Skeletal muscle satellite cell (primary cell): ENCODE results near the gene ARPC1A.
A peak's percentile ranks its signal among the peaks of the same experiment; 100 is the strongest.

ENCODE experiments used
- H3K27me3 ChIP-seq: 2 replicates; pipeline ENCODE4 v1.7.0; 2013; ENCODE audit warnings: low read length; ENCODE audit not compliant: control insufficient read depth, insufficient read depth
- H3K36me3 ChIP-seq: 2 replicates; pipeline ENCODE4 v1.7.0; 2013; ENCODE audit warnings: mild to moderate bottlenecking, control low read depth, low read length; ENCODE audit not compliant: insufficient read depth
- H3K4me1 ChIP-seq: 2 replicates; pipeline ENCODE4 v1.7.0; 2013; ENCODE audit warnings: low read length; ENCODE audit not compliant: control insufficient read depth, insufficient read depth
- H3K4me2 ChIP-seq: 2 replicates; pipeline ENCODE4 v1.7.0; 2013; ENCODE audit warnings: mild to moderate bottlenecking, low read length
- H3K4me3 ChIP-seq: 2 replicates; pipeline ENCODE4 v1.7.0; 2013; ENCODE audit warnings: low read length
- H3K9ac ChIP-seq: 2 replicates; pipeline ENCODE4 v1.7.0; 2013; ENCODE audit warnings: mild to moderate bottlenecking, low read depth, low read length, moderate library complexity
- H3K9me3 ChIP-seq: replicated peaks from 2 replicates; pipeline ENCODE4 v1.7.0; 2013; ENCODE audit warnings: mild to moderate bottlenecking, control low read depth, low read length

Gene ARPC1A

DNA sequence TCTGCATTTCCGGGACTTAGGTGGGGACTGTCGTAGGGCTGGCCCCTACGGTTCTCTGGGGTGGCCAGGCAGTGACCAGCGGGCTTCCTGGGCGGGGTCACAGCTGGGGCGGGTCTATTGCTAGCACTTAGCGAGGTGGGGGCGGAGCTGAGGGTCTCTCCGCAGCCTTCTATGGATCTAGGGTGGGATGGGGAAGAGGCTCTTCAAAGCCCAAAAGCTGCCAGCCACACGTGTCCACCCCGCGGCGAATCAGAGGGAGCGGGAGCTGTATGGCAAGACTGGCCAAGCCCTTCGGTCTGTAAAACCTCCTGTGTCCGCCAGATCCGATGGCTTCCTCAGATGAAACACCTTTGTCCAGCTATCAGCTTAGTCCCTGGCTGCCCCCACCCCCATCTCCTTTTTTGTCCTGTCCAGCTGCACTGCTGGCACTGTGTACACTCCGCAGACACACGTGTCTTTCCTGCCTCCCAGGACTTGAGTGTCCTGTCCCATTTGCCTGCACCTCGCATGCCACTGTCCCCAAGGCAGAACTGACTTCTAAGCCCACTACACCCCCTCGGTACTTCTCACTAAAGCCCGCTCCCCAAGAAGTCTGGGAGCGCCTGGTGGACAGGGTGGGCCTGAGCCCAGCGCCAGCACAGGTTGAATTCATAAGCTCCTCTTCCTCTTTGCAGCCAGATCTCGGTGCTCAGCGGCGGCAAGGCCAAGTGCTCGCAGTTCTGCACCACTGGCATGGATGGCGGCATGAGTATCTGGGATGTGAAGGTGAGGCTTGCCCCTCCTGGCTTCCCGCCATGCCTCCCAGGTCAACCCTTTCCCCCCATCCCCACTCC is 67.9 kb downstream of the ARPC1A start:
- no peaks in the 10 kb centered on the region for H3K9me3 ChIP-seq
- H3K4me1 ChIP-seq, result peaks cover 13% of the 10 kb centered on the region
- peaks cover 91% of the 10 kb centered on the region for H3K36me3 ChIP-seq
- H3K9ac ChIP-seq, result no peak overlapping the region
- H3K27me3 ChIP-seq, result no peaks in the 10 kb centered on the region
- peak overlapping the region; percentile 60 for H3K4me2 ChIP-seq
- H3K4me3 ChIP-seq, result no peak overlapping the region

DNA sequence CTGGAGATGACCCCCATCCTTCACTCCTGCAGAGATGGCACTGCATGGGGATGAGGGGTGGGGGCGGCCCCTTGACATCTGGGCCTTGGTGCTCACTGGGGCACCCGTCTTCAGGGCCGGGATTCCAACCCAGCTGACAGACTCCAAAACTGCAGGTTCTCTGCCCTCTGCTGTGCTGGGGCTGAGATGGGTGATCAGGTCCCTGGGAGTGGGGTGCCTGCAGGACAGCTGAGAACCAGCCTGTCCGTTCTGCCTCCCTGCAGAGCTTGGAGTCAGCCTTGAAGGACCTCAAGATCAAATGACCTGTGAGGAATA is 68.4 kb downstream of the ARPC1A start:
- Histone ChIP-seq H3K36me3 (peaks cover 95% of the 10 kb centered on the region), H3K4me3 (no peak overlapping the region), H3K9ac (no peak overlapping the region), H3K27me3 (no peaks in the 10 kb centered on the region), H3K9me3 (no peaks in the 10 kb centered on the region), H3K4me2 (no peak overlapping the region), H3K4me1 (peaks cover 13% of the 10 kb centered on the region)

DNA sequence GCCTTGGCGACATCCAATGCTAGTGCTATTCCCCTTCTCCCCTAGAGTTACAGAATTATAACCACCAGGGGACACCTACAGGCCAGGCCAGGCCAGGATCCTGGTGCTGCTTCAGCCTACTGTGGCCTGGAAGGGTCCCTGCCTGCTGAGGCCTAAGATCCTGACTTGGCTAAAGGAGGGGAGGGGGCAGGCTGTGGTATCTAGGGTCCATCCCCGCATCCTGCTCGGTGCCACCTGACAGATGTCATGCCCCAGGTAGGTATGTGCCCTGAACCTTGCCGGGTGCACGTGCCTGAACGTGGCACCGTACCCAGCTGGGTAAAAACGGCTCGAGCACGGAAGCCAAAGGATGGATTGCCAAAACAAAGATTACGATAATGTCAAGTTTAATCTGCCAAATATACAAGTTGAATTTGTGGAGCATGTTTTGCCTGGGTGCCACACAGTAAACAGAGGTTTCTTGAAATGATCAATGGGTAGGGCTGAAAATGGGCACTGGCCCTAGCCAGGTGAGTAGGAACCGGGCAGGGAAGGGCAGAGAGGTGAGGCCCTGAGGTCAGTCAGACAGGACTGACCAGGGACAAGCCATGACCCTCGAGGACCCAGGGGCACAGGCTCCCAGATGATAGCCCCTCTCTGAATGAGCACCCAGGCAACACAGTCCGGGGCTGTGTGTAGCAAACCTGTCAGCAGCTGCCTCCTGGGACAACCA is 70.1 kb downstream of the ARPC1A start:
- H3K27me3 ChIP-seq, result no peaks in the 10 kb centered on the region
- H3K9ac ChIP-seq, result no peak overlapping the region
- no peak overlapping the region for H3K4me3 ChIP-seq
- peaks cover 94% of the 10 kb centered on the region for H3K36me3 ChIP-seq
- H3K4me2 ChIP-seq, result no peak overlapping the region
- no peaks in the 10 kb centered on the region for H3K9me3 ChIP-seq
- H3K4me1 ChIP-seq, result peaks cover 13% of the 10 kb centered on the region

- no peak overlapping the region for H3K4me2 ChIP-seq
- H3K9me3 ChIP-seq, result no peaks in the 10 kb centered on the region
- H3K4me3 ChIP-seq, result no peak overlapping the region
- no peak overlapping the region for H3K9ac ChIP-seq
- H3K27me3 ChIP-seq, result no peaks in the 10 kb centered on the region
- H3K36me3 ChIP-seq, result peaks cover 93% of the 10 kb centered on the region
- peaks cover 13% of the 10 kb centered on the region for H3K4me1 ChIP-seq
Observed at GRCh38 chr7:99396418-99397296, 71.0 kb downstream of the ARPC1A start.

DNA sequence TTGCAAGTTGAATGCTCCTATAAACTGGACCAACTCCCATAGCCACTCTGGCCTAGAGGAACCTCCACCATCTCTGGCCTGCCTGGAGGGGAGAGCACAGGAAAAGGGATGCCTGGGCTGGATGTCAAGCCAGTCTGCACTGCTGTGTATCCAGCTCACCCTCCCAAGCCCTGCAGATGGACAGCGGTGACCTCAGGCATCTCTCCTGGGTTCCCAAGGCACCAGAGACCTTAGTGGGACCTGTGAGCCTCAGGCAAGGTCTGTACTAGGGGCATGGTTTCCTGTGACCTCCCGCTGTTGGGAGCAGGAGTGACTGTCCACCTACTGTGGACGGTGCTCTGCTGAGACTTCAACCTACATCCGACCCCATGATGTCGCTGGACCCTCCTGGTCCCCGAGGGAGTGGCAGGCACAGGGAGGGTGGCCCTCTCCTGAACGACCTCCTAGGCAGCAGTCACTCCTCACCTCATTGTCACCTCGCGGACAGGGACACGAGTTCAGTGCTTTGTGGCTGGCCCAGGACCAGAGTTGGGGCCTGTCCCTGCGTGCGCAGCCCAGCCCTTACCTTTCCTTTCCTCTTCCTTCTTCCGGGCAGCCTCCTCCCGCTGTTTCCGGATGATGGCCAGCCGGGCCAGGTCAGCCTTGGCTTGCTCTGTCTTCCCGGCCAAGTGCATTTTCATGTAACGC is 71.7 kb downstream of the ARPC1A start:
- Histone ChIP-seq H3K4me3 (no peak overlapping the region), H3K4me2 (no peak overlapping the region), H3K9ac (no peak overlapping the region), H3K27me3 (no peaks in the 10 kb centered on the region), H3K36me3 (peaks cover 86% of the 10 kb centered on the region), H3K9me3 (no peaks in the 10 kb centered on the region), H3K4me1 (peaks cover 9% of the 10 kb centered on the region)

DNA sequence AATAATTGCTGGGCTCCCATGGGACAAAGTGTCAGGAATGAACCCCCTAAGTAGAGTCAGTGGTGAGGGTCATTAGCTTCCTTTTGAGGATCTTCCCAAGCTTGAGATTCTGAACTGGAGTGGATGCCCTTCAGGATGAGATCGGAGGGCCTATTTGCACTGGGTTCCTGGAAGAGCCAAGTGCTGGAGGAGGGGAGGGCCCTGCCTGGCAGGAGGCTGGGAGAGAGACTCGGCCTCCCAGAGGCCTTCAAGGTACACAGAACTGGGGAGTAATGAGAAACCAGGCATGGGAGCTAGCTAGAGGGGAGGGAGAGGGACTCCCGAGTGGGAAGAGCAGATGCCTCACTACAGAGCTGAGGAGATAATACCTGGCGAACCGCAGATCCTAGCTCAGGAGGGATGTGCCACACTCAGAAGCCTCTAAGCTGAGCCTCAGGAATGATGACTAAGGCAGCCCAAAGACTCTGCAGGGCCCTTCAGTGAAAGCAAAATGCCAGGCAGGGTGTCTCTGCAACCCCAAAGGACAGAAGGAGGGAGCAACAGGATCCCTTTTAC is 73.3 kb downstream of the ARPC1A start:
- peaks cover 83% of the 10 kb centered on the region for H3K36me3 ChIP-seq
- H3K27me3 ChIP-seq, result no peaks in the 10 kb centered on the region
- no peaks in the 10 kb centered on the region for H3K9me3 ChIP-seq
- no peak overlapping the region for H3K9ac ChIP-seq
- H3K4me3 ChIP-seq, result no peak overlapping the region
- peaks cover 2% of the 10 kb centered on the region for H3K4me1 ChIP-seq
- no peak overlapping the region for H3K4me2 ChIP-seq

GRCh38 chr7:99399597-99399996 is 73.9 kb downstream of the ARPC1A start:
- Histone ChIP-seq H3K27me3 (no peaks in the 10 kb centered on the region), H3K4me1 (peaks cover 8% of the 10 kb centered on the region), H3K9ac (no peak overlapping the region), H3K4me3 (no peak overlapping the region), H3K36me3 (peaks cover 83% of the 10 kb centered on the region), H3K9me3 (no peaks in the 10 kb centered on the region), H3K4me2 (no peak overlapping the region)

- no peak overlapping the region for H3K4me2 ChIP-seq
- no peak overlapping the region for H3K4me3 ChIP-seq
- no peaks in the 10 kb centered on the region for H3K27me3 ChIP-seq
- H3K9ac ChIP-seq, result no peak overlapping the region
- peaks cover 27% of the 10 kb centered on the region for H3K4me1 ChIP-seq
- H3K36me3 ChIP-seq, result peaks cover 59% of the 10 kb centered on the region
- no peaks in the 10 kb centered on the region for H3K9me3 ChIP-seq
Observed at GRCh38 chr7:99402854-99403253, 77.2 kb downstream of the ARPC1A start.

DNA sequence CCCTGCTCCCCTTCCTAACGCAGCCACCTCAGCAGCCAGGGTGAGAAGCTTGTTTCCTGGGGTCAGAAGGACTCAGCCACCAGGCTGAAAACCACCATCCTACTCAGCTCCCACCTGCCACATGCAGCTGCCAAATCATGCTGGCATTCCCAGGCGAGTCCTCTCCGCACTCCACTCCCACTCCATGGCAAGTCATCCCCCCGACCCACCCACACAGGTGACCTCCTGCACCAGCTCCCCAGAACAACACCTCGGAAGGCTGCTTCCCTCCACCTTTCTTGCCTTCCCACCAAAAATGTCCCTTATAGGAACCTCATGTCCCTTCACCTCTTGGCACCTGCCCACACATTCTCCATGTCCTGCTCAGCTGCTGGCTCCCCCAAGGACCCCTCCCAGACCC is 78.1 kb downstream of the ARPC1A start:
- Histone ChIP-seq H3K4me3 (no peak overlapping the region), H3K4me1 (peaks cover 27% of the 10 kb centered on the region), H3K36me3 (peaks cover 49% of the 10 kb centered on the region), H3K9ac (no peak overlapping the region), H3K4me2 (no peak overlapping the region), H3K9me3 (no peaks in the 10 kb centered on the region), H3K27me3 (no peaks in the 10 kb centered on the region)

DNA sequence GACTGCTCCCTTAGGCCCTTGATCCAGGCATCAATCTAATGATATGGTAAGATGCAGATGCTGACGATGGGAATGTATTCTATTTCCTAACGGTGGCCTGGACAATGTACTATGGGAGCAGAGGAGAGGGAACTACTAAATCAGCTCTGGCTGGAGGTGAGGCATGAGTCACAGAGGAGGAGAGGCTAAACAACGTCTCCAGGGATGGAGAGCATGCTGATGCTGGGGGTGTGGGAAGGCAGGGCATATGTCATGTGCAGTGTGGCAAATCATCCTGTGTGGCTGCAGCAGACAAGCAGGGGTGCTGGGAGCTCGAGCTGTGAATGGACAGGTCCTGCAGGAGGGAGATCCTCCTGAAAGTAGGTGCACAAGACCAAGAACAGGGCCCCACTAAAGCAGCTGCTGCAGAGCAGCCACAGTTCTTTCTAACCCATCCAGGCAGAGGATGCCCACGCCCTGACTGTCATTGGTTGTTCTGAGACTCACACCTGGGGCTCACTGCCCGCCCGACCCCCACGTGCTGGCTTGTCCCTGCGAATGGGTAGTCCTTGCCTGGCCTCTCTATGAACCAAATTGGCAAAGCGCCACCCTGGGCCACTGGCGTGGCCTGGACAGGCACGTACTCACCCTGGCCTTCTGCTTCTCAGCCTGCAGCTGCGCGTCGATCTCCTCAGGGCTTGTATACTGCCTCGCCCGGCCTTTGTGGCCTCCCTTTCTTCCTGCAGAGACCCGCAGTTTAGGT is 78.7 kb downstream of the ARPC1A start:
- no peak overlapping the region for H3K4me2 ChIP-seq
- no peak overlapping the region for H3K9ac ChIP-seq
- no peaks in the 10 kb centered on the region for H3K27me3 ChIP-seq
- peaks cover 44% of the 10 kb centered on the region for H3K36me3 ChIP-seq
- H3K4me1 ChIP-seq, result peaks cover 27% of the 10 kb centered on the region
- H3K9me3 ChIP-seq, result no peaks in the 10 kb centered on the region
- H3K4me3 ChIP-seq, result no peak overlapping the region
